Type B pancreatic cell (in vitro differentiated cells): ENCODE measurements around the gene NDFIP1. TPM values are rescaled to one million over a fixed set of nuclear protein-coding genes. Genes with fewer than 3 reads are reported as not detected.

Source experiments
- DNase-seq: peaks from one replicate; pipeline ENCODE4 v3.0.0; 2021; ENCODE audit warnings: mixed read lengths; ENCODE audit not compliant: unreplicated experiment; ENCODE audit errors: extremely low spot score
- H3K27ac Mint-ChIP-seq: 2 replicates; pipeline ENCODE4 v1.8.0; 2021; ENCODE audit warnings: mild to moderate bottlenecking, mixed read lengths
- H3K27me3 Mint-ChIP-seq: 2 replicates; pipeline ENCODE4 v1.8.0; 2021; ENCODE audit warnings: mixed read lengths
- H3K36me3 Mint-ChIP-seq: 2 replicates; pipeline ENCODE4 v1.8.0; 2021; ENCODE audit warnings: mixed read lengths
- H3K4me1 Mint-ChIP-seq: one replicate; pipeline ENCODE4 v1.8.0; 2021; ENCODE audit warnings: mixed read lengths; ENCODE audit not compliant: unreplicated experiment
- H3K4me3 Mint-ChIP-seq: 2 replicates; pipeline ENCODE4 v1.8.0; 2021; ENCODE audit warnings: mild to moderate bottlenecking, mixed read lengths
- H3K9me3 Mint-ChIP-seq: 2 replicates; pipeline ENCODE4 v1.8.0; 2021; ENCODE audit warnings: mixed read lengths
- CTCF ChIP-seq: fragments of 200-600 bp; sonication (generic); conservative IDR thresholded peaks from 2 replicates; pipeline ENCODE4 v1.5.0; 2021; ENCODE audit warnings: antibody characterized with exemption, mild to moderate bottlenecking
- total RNA-seq: library from RNA; stranded (reverse); gene quantifications from 2 replicates; pipeline ENCODE4 v1.2.1, GENCODE V29; 2021; ENCODE audit warnings: low replicate concordance

Gene NDFIP1
- total RNA-seq, 1 donor from 2014 or later = 57.7 TPM

- H3K9me3 Mint-ChIP-seq = no peaks in the 10 kb centered on the region
- no peaks in the 10 kb centered on the region for H3K4me1 Mint-ChIP-seq
- H3K27me3 Mint-ChIP-seq = no peaks in the 10 kb centered on the region
These were observed 35.3 kb downstream of the NDFIP1 start for GRCh38 chr5:142143878-142144277.

GRCh38 chr5:142145106-142145900, 36.7 kb downstream of the NDFIP1 start:
- no peak overlapping the region for H3K4me3 Mint-ChIP-seq
- TF ChIP-seq CTCF = peak; percentile 88
- no peaks in the 10 kb centered on the region for H3K4me1 Mint-ChIP-seq
- H3K27me3 Mint-ChIP-seq = no peaks in the 10 kb centered on the region
- DNase-seq = no peak
- peaks cover 13% of the 10 kb centered on the region for H3K36me3 Mint-ChIP-seq
- H3K9me3 Mint-ChIP-seq = no peaks in the 10 kb centered on the region
- H3K27ac Mint-ChIP-seq = no peak overlapping the region

More at GRCh38 chr5:142143878-142144277, 35.3 kb downstream of the NDFIP1 start:
- Mint-ChIP-seq H3K36me3 (peaks cover 13% of the 10 kb centered on the region), H3K4me3 (no peak overlapping the region), H3K27ac (no peak overlapping the region)
- DNase-seq = no peak
- TF ChIP-seq CTCF = peak; percentile 81

- Mint-ChIP-seq H3K4me3 (no peak overlapping the region), H3K27ac (no peak overlapping the region), H3K9me3 (no peaks in the 10 kb centered on the region), H3K36me3 (peaks cover 13% of the 10 kb centered on the region), H3K4me1 (no peaks in the 10 kb centered on the region), H3K27me3 (no peaks in the 10 kb centered on the region)
- no peak for TF ChIP-seq CTCF
- DNase-seq = no peak
These were observed 40.8 kb downstream of the NDFIP1 start for GRCh38 chr5:142149363-142149762.

GRCh38 chr5:142150431-142150830, 41.9 kb downstream of the NDFIP1 start:
- Mint-ChIP-seq H3K27me3 (no peaks in the 10 kb centered on the region), H3K9me3 (no peaks in the 10 kb centered on the region), H3K36me3 (peaks cover 13% of the 10 kb centered on the region), H3K27ac (no peak overlapping the region), H3K4me1 (no peaks in the 10 kb centered on the region), H3K4me3 (no peak overlapping the region)
- DNase-seq = no peak
- TF ChIP-seq CTCF = no peak

GRCh38 chr5:142151436-142152383, 43.1 kb downstream of the NDFIP1 start:
- Mint-ChIP-seq H3K27ac (no peak overlapping the region), H3K27me3 (no peaks in the 10 kb centered on the region), H3K36me3 (peaks cover 8% of the 10 kb centered on the region), H3K4me1 (peaks cover 3% of the 10 kb centered on the region), H3K4me3 (no peak overlapping the region), H3K9me3 (no peaks in the 10 kb centered on the region)
- no peak for DNase-seq
- peak; percentile 99 for TF ChIP-seq CTCF
